H1 (cell line): ENCODE results near the gene RFC1.

Source experiments
- BCL11A ChIP-seq, 2 experiments: IDR thresholded peaks; one replicate each; pipeline ENCODE4 v1.6.1; 2011; ENCODE audit warnings: low read depth in 2 of 2, low read length in 2 of 2, mild to moderate bottlenecking in 2 of 2
- CTCF ChIP-seq, 3 experiments: IDR thresholded peaks; 1 replicate in 2 of 3; 2 replicates in 1 of 3; pipeline versions ENCODE4 v1.5.1 to v1.6.1; 2011; ENCODE audit warnings: low read length in 3 of 3, mild to moderate bottlenecking in 3 of 3, inconsistent platforms in 2 of 3, low read depth in 1 of 3, moderate library complexity in 1 of 3; ENCODE audit not compliant: insufficient read depth in 1 of 3; ENCODE audit errors: control extremely low read depth in 1 of 3
- EP300 ChIP-seq, 2 experiments: IDR thresholded peaks; 1 replicate in 1 of 2; 2 replicates in 1 of 2; pipeline ENCODE4 v1.6.1; 2011 to 2012; ENCODE audit warnings: low read depth in 2 of 2, low read length in 2 of 2, mild to moderate bottlenecking in 2 of 2, borderline replicate concordance in 1 of 2, inconsistent platforms in 1 of 2, moderate library complexity in 1 of 2
- GABPA ChIP-seq: IDR thresholded peaks from 2 replicates; pipeline ENCODE4 v1.6.1; 2011; ENCODE audit warnings: mild to moderate bottlenecking, low read length, moderate library complexity, borderline replicate concordance; ENCODE audit not compliant: insufficient read depth
- JUND ChIP-seq: IDR thresholded peaks from 2 replicates; pipeline ENCODE4 v1.6.1; 2011; ENCODE audit warnings: mild to moderate bottlenecking, improper control_type of control experiment, low read length
- KDM5A ChIP-seq: fragments of 200-600 bp; IDR thresholded peaks from 2 replicates; pipeline ENCODE4 v1.7.1; 2012; ENCODE audit warnings: mild to moderate bottlenecking, low read length, inconsistent platforms, mixed read lengths
- NANOG ChIP-seq: IDR thresholded peaks from 2 replicates; pipeline ENCODE4 v1.6.1; 2011; ENCODE audit warnings: low read length, low read depth, mild to moderate bottlenecking, inconsistent platforms; ENCODE audit not compliant: insufficient read depth, poor library complexity, severe bottlenecking
- POLR2A ChIP-seq, 2 experiments: IDR thresholded peaks; 1 replicate in 1 of 2; 2 replicates in 1 of 2; pipeline ENCODE4 v1.6.1; 2011; ENCODE audit warnings: low read depth in 2 of 2, low read length in 2 of 2, mild to moderate bottlenecking in 2 of 2; ENCODE audit errors: control extremely low read depth in 1 of 2
- SUZ12 ChIP-seq: fragments of 200-600 bp; sonication (generic); IDR thresholded peaks from 2 replicates; pipeline ENCODE4 v1.6.1; 2012; ENCODE audit warnings: mild to moderate bottlenecking, inconsistent platforms, low read length, moderate library complexity, mixed read lengths
- TBP ChIP-seq: IDR thresholded peaks from 2 replicates; pipeline ENCODE4 v1.6.1; 2011; ENCODE audit warnings: low read depth, low read length, improper control_type of control experiment

- TF ChIP-seq JUND: no peak
- TF ChIP-seq TBP: no peak
- TF ChIP-seq KDM5A: no peak
- no peak for TF ChIP-seq CTCF (IDR thresholded peaks at IDR 0.05; ENCODE audit: control extremely low read depth in 1 of 3, insufficient read depth in 1 of 3, low read depth in 1 of 3, low read length in 3 of 3)
- no peak for TF ChIP-seq GABPA
- TF ChIP-seq EP300 (IDR thresholded peaks at IDR 0.05; ENCODE audit: borderline replicate concordance in 1 of 2, low read depth in 2 of 2, low read length in 2 of 2): no peak
- no peak for TF ChIP-seq SUZ12
- TF ChIP-seq NANOG: no peak
- TF ChIP-seq POLR2A (IDR thresholded peaks at IDR 0.05; ENCODE audit: control extremely low read depth in 1 of 2, low read depth in 2 of 2, low read length in 2 of 2): no peak
- no peak for TF ChIP-seq BCL11A (IDR thresholded peaks at IDR 0.05; ENCODE audit: low read depth in 2 of 2, low read length in 2 of 2)
These were observed 62.3 kb downstream of the RFC1 start for GRCh38 chr4:39303871-39304270.
